Spleen (tissue), 11 donors: Measurements from ENCODE around the gene ORMDL1. TPM values are rescaled to one million over a fixed set of nuclear protein-coding genes. Genes with fewer than 3 reads are reported as not detected.

Experiments
- DNase-seq: peaks from one replicate; pipeline ENCODE4 v3.0.0-alpha.2; 2020
- H3K27ac ChIP-seq, 8 donors: fragments of 200-600 bp; sonication (generic) in 7 of 8; 1 replicate in 4 of 8; 2 replicates in 4 of 8; pipeline versions ENCODE4 v1.5.0 to v1.8.0; 2016 to 2021; ENCODE audit warnings: inconsistent platforms in 4 of 8, mild to moderate bottlenecking in 4 of 8, moderate library complexity in 1 of 8
- H3K27me3 ChIP-seq, 7 donors: fragments of 200-600 bp; sonication (generic) in 6 of 7; replicated peaks in 1 of 7; 1 replicate in 4 of 7; 2 replicates in 3 of 7; pipeline versions ENCODE4 v1.5.0 to v1.8.0; 2016 to 2021; ENCODE audit warnings: inconsistent platforms in 3 of 7, mild to moderate bottlenecking in 1 of 7
- H3K36me3 ChIP-seq, 6 donors: fragments of 200-600 bp; sonication (generic) in 5 of 6; 1 replicate in 4 of 6; 2 replicates in 2 of 6; pipeline versions ENCODE4 v1.5.0 to v1.8.0; 2016 to 2021; ENCODE audit warnings: inconsistent platforms in 2 of 6
- H3K4me1 ChIP-seq, 6 donors: fragments of 200-600 bp; sonication (generic) in 5 of 6; 1 replicate in 3 of 6; 2 replicates in 3 of 6; pipeline versions ENCODE4 v1.5.0 to v1.8.0; 2016 to 2021; ENCODE audit warnings: inconsistent platforms in 3 of 6
- H3K4me3 ChIP-seq, 8 donors: fragments of 200-600 bp; sonication (generic) in 7 of 8; 1 replicate in 4 of 8; 2 replicates in 4 of 8; pipeline versions ENCODE4 v1.5.0 to v1.8.0; 2016 to 2021; ENCODE audit warnings: inconsistent platforms in 4 of 8, mild to moderate bottlenecking in 4 of 8, moderate library complexity in 2 of 8
- H3K9me3 ChIP-seq, 8 donors: fragments of 200-600 bp; sonication (generic) in 7 of 8; 1 replicate in 4 of 8; 2 replicates in 4 of 8; pipeline versions ENCODE4 v1.5.0 to v1.8.0; 2016 to 2021; ENCODE audit warnings: inconsistent platforms in 4 of 8
- CTCF ChIP-seq, 11 experiments: fragments of 200-600 bp in 7 of 11; fragments of 450-650 bp in 4 of 11; sonication (generic) in 4 of 11; IDR thresholded peaks in 8 of 11; conservative IDR thresholded peaks in 3 of 11; 1 replicate in 7 of 11; 2 replicates in 4 of 11; pipeline versions ENCODE4 v1.4.0 to v1.8.0; 2016 to 2021; ENCODE audit warnings: antibody characterized with exemption in 11 of 11, inconsistent platforms in 4 of 11, mild to moderate bottlenecking in 1 of 11
- POLR2A ChIP-seq, 3 donors: fragments of 450-650 bp; IDR thresholded peaks; one replicate each; pipeline ENCODE4 v1.5.1; 2017; ENCODE audit warnings: antibody characterized with exemption in 3 of 3, mild to moderate bottlenecking in 1 of 3
- POLR2AphosphoS5 ChIP-seq, 3 donors: sonication (generic); formaldehyde crosslinking; IDR thresholded peaks; one replicate each; pipeline ENCODE4 v1.5.1; 2017; ENCODE audit warnings: antibody characterized with exemption in 3 of 3
- WGBS, 5 donors: extraction: QIAGEN DNeasy Blood & Tissue Kit in 3 of 5; methylation state at CpG; one replicate each; pipeline versions ENCODE4 v1.1.5 to v1.1.7; 2013 to 2018; 5-methylcytosine and 5-hydroxymethylcytosine counted together
- intact Hi-C: fragments of 100-400 bp; cut with DNase I; formaldehyde crosslinking; loops from one replicate; pipeline ENCODE4 v1.15.0; 2023; ENCODE audit warnings: low total_unique reads
- polyA plus RNA-seq, 3 donors: library from polyadenylated mRNA; stranded (reverse); fragments of 200-250 nt; gene quantifications; one replicate each; pipeline ENCODE4 v1.2.1, GENCODE V29; 2013
- total RNA-seq, 7 donors: library from RNA; depleted of rRNA in 3 of 7; stranded (reverse); fragments of >200 nt in 3 of 7; fragmentation: NEBNext Ultra II Directional in 4 of 7; extraction: Animal tissue kit (Norgen Biotek cat#: 25700) in 4 of 7; gene quantifications; one replicate each; pipeline versions ENCODE4 v1.1.0 to v1.2.1, GENCODE V29; 2016 to 2021
- donor health status: healthy with polysubstance abuse.
- donor health status: DM: no; HTN: no; CAD: no; lungs with moderate emphysema.
- donor health status: DM: no; HTN: no; CAD: no.
- donor health status: Bipolar disorder and iron deficiency.
- donor health status: healthy.
- donor health status: DM: no; HTN: no; CAD: no.
- donor health status: DM: yes; HTN: yes; CAD: no.

ORMDL1 gene
- total and polyA plus RNA-seq, 10 donors: 61.9 to 276 (median 139) TPM

GRCh38 chr2:189751080-189751658, 33.0 kb downstream of the ORMDL1 start:
- Histone ChIP-seq H3K36me3 (peaks cover 0 to 88% (median 39%) of the 10 kb centered on the region in 6 donors), H3K4me1 (no peaks in the 10 kb centered on the region), H3K9me3 (no peaks in the 10 kb centered on the region), H3K27ac (no peak overlapping the region), H3K27me3 (no peaks in the 10 kb centered on the region), H3K4me3 (no peak overlapping the region)
- 84 to 86% (median 85%) methylated on average over 10 of the region's 10 CpGs for WGBS, 5 donors
- intact Hi-C loops: no loop called here
- DNase-seq: no peak
- TF ChIP-seq POLR2AphosphoS5 (IDR thresholded peaks at IDR 0.05) (no peak), CTCF (IDR thresholded peaks at IDR 0.05 in 8 of 11, conservative IDR thresholded peaks at IDR 0.05 in 3 of 11) (peak in 10 of 11 experiments; percentile 19 to 66 (median 58))

- WGBS, 5 donors: 52 to 87% (median 71%) methylated on average over 3 of the region's 3 CpGs
- Histone ChIP-seq H3K27ac (no peak overlapping the region), H3K27me3 (no peaks in the 10 kb centered on the region), H3K36me3 (peaks cover 0 to 14% (median 0%) of the 10 kb centered on the region in 6 donors), H3K4me1 (no peaks in the 10 kb centered on the region), H3K9me3 (no peaks in the 10 kb centered on the region), H3K4me3 (no peak overlapping the region)
- TF ChIP-seq POLR2AphosphoS5 (IDR thresholded peaks at IDR 0.05): no peak
- no peak for TF ChIP-seq POLR2A (IDR thresholded peaks at IDR 0.05)
- intact Hi-C loops: no loop called here
- no peak for DNase-seq
Measured at GRCh38 chr2:189729430-189729829, 54.7 kb downstream of the ORMDL1 start.

- Histone ChIP-seq H3K9me3 (no peaks in the 10 kb centered on the region), H3K4me3 (no peak overlapping the region), H3K27me3 (no peaks in the 10 kb centered on the region), H3K36me3 (peaks cover 0 to 13% (median 0%) of the 10 kb centered on the region in 6 donors), H3K4me1 (no peaks in the 10 kb centered on the region), H3K27ac (no peak overlapping the region)
- DNase-seq: no peak
- intact Hi-C loops: no loop called here
- TF ChIP-seq CTCF (IDR thresholded peaks at IDR 0.05 in 8 of 11, conservative IDR thresholded peaks at IDR 0.05 in 3 of 11) (no peak), POLR2A (IDR thresholded peaks at IDR 0.05) (no peak), POLR2AphosphoS5 (IDR thresholded peaks at IDR 0.05) (no peak)
Measured at GRCh38 chr2:189726849-189727248, 57.3 kb downstream of the ORMDL1 start.

GRCh38 chr2:189726271-189726670, 57.9 kb downstream of the ORMDL1 start:
- Histone ChIP-seq H3K27me3 (no peaks in the 10 kb centered on the region), H3K9me3 (no peaks in the 10 kb centered on the region), H3K4me1 (no peaks in the 10 kb centered on the region), H3K4me3 (no peak overlapping the region), H3K36me3 (peaks cover 0 to 9% (median 0%) of the 10 kb centered on the region in 6 donors), H3K27ac (no peak overlapping the region)
- TF ChIP-seq CTCF (IDR thresholded peaks at IDR 0.05 in 8 of 11, conservative IDR thresholded peaks at IDR 0.05 in 3 of 11) (no peak), POLR2A (IDR thresholded peaks at IDR 0.05) (no peak), POLR2AphosphoS5 (IDR thresholded peaks at IDR 0.05) (no peak)
- WGBS, 5 donors: 86 to 100% (median 92%) methylated on average over 1 of the region's 1 CpG
- intact Hi-C loops: no loop called here
- no peak for DNase-seq

- TF ChIP-seq CTCF (IDR thresholded peaks at IDR 0.05 in 8 of 11, conservative IDR thresholded peaks at IDR 0.05 in 3 of 11): no peak
- TF ChIP-seq POLR2AphosphoS5 (IDR thresholded peaks at IDR 0.05): no peak
- TF ChIP-seq POLR2A (IDR thresholded peaks at IDR 0.05): no peak
- Histone ChIP-seq H3K4me1 (peaks cover 0 to 6% (median 0%) of the 10 kb centered on the region in 6 donors), H3K4me3 (no peak overlapping the region), H3K27ac (no peak overlapping the region), H3K9me3 (no peaks in the 10 kb centered on the region), H3K27me3 (no peaks in the 10 kb centered on the region), H3K36me3 (peaks cover 0 to 8% (median 0%) of the 10 kb centered on the region in 6 donors)
- intact Hi-C loops: no loop called here
- DNase-seq: no peak
Measured at GRCh38 chr2:189723192-189723591, 60.9 kb downstream of the ORMDL1 start.
